Ectodermal cell (in vitro differentiated cells): Measurements from ENCODE around the gene SMG1.

Experiments used
- H3K27ac ChIP-seq: 2 replicates; pipeline ENCODE4 v1.7.0; 2013; ENCODE audit warnings: mild to moderate bottlenecking, low read depth, low read length; ENCODE audit not compliant: insufficient read depth, poor library complexity, severe bottlenecking
- H3K27me3 ChIP-seq: 2 replicates; pipeline ENCODE4 v1.7.0; 2013; ENCODE audit warnings: mild to moderate bottlenecking, low read length; ENCODE audit not compliant: insufficient read depth, control insufficient read depth, poor library complexity, severe bottlenecking
- H3K36me3 ChIP-seq: one replicate; pipeline ENCODE4 v1.7.0; 2013; ENCODE audit warnings: low read length; ENCODE audit not compliant: control insufficient read depth, insufficient read depth
- H3K4me1 ChIP-seq: one replicate; pipeline ENCODE4 v1.7.0; 2013; ENCODE audit warnings: low read length; ENCODE audit not compliant: control insufficient read depth, insufficient read depth
- H3K4me3 ChIP-seq: 2 replicates; pipeline ENCODE4 v1.7.0; 2013; ENCODE audit warnings: low read depth, low read length, control low read depth; ENCODE audit not compliant: insufficient read depth
- H3K9me3 ChIP-seq: 2 replicates; pipeline ENCODE4 v1.7.0; 2013; ENCODE audit warnings: mild to moderate bottlenecking, low read length, moderate library complexity; ENCODE audit not compliant: control insufficient read depth
- WGBS, 2 experiments: methylation state at CpG; one replicate each; pipeline ENCODE4 v1.1.7; 2013; ENCODE audit warnings: missing lambda C conversion rate in 2 of 2; 5-methylcytosine and 5-hydroxymethylcytosine counted together

SMG1 gene

GRCh38 chr16:18832613-18833012 lies 93.6 kb downstream of the SMG1 start:
- Histone ChIP-seq H3K4me1 (no peaks in the 10 kb centered on the region), H3K36me3 (peaks cover 66% of the 10 kb centered on the region), H3K9me3 (no peaks in the 10 kb centered on the region), H3K27me3 (no peaks in the 10 kb centered on the region), H3K4me3 (no peak overlapping the region), H3K27ac (no peak overlapping the region)
- WGBS, 2 experiments: 97% methylated on average over 4 to 7 of the region's 8 CpGs

GRCh38 chr16:18832006-18832405 lies 94.2 kb downstream of the SMG1 start:
- no peaks in the 10 kb centered on the region for H3K9me3 ChIP-seq
- no peak overlapping the region for H3K27ac ChIP-seq
- peaks cover 60% of the 10 kb centered on the region for H3K36me3 ChIP-seq
- no peak overlapping the region for H3K4me3 ChIP-seq
- H3K4me1 ChIP-seq: no peaks in the 10 kb centered on the region
- 81 to 93% methylated on average over 2 of the region's 2 CpGs for whole genome bisulfite sequencing, 2 experiments
- no peaks in the 10 kb centered on the region for H3K27me3 ChIP-seq

- Histone ChIP-seq H3K27me3 (no peaks in the 10 kb centered on the region), H3K27ac (no peak overlapping the region), H3K36me3 (peaks cover 36% of the 10 kb centered on the region), H3K4me1 (no peaks in the 10 kb centered on the region), H3K9me3 (no peaks in the 10 kb centered on the region), H3K4me3 (no peak overlapping the region)
- WGBS, 2 experiments: 96 to 98% methylated on average over 6 of the region's 6 CpGs
These were observed 97.0 kb downstream of the SMG1 start for GRCh38 chr16:18829251-18829650.

GRCh38 chr16:18827890-18828289 lies 98.3 kb downstream of the SMG1 start:
- Histone ChIP-seq H3K36me3 (peaks cover 28% of the 10 kb centered on the region), H3K27me3 (no peaks in the 10 kb centered on the region), H3K27ac (no peak overlapping the region), H3K4me1 (no peaks in the 10 kb centered on the region), H3K4me3 (no peak overlapping the region), H3K9me3 (no peaks in the 10 kb centered on the region)
- 83 to 84% methylated on average over 4 of the region's 4 CpGs for WGBS, 2 experiments

- H3K9me3 ChIP-seq: no peaks in the 10 kb centered on the region
- no peaks in the 10 kb centered on the region for H3K27me3 ChIP-seq
- no peak overlapping the region for H3K4me3 ChIP-seq
- 95 to 96% methylated on average over 3 of the region's 3 CpGs for WGBS, 2 experiments
- no peak overlapping the region for H3K27ac ChIP-seq
- H3K36me3 ChIP-seq: peaks cover 45% of the 10 kb centered on the region
- no peaks in the 10 kb centered on the region for H3K4me1 ChIP-seq
These were observed 109.9 kb downstream of the SMG1 start for GRCh38 chr16:18816286-18816685.

- no peaks in the 10 kb centered on the region for H3K27me3 ChIP-seq
- 93% methylated on average over 2 to 3 of the region's 3 CpGs for WGBS, 2 experiments
- peaks cover 55% of the 10 kb centered on the region for H3K36me3 ChIP-seq
- no peak overlapping the region for H3K4me3 ChIP-seq
- H3K4me1 ChIP-seq: no peaks in the 10 kb centered on the region
- no peak overlapping the region for H3K27ac ChIP-seq
- no peaks in the 10 kb centered on the region for H3K9me3 ChIP-seq
These were observed 114.3 kb downstream of the SMG1 start for GRCh38 chr16:18811925-18812324.

- peaks cover under 1% of the 10 kb centered on the region for H3K4me1 ChIP-seq
- H3K36me3 ChIP-seq: peaks cover 41% of the 10 kb centered on the region
- 96 to 97% methylated on average over 13 of the region's 13 CpGs for WGBS, 2 experiments
- H3K27me3 ChIP-seq: no peaks in the 10 kb centered on the region
- no peaks in the 10 kb centered on the region for H3K9me3 ChIP-seq
- H3K27ac ChIP-seq: no peak overlapping the region
- H3K4me3 ChIP-seq: no peak overlapping the region
These were observed 117.0 kb downstream of the SMG1 start for GRCh38 chr16:18809165-18809564.

GRCh38 chr16:18805257-18805773 lies 120.9 kb downstream of the SMG1 start:
- Histone ChIP-seq H3K4me1 (peaks cover 11% of the 10 kb centered on the region), H3K4me3 (no peak overlapping the region), H3K27ac (no peak overlapping the region), H3K36me3 (peaks cover 23% of the 10 kb centered on the region), H3K27me3 (no peaks in the 10 kb centered on the region), H3K9me3 (no peaks in the 10 kb centered on the region)
- 39 to 41% methylated on average over 2 of the region's 2 CpGs for WGBS, 2 experiments

GRCh38 chr16:18804540-18804939 lies 121.7 kb downstream of the SMG1 start:
- Histone ChIP-seq H3K4me3 (no peak overlapping the region), H3K27me3 (no peaks in the 10 kb centered on the region), H3K4me1 (peaks cover 11% of the 10 kb centered on the region), H3K9me3 (no peaks in the 10 kb centered on the region), H3K36me3 (peaks cover 17% of the 10 kb centered on the region), H3K27ac (no peak overlapping the region)
- 36 to 39% methylated on average over 3 of the region's 3 CpGs for WGBS, 2 experiments

GRCh38 chr16:18803569-18804462 lies 122.4 kb downstream of the SMG1 start:
- H3K27ac ChIP-seq: no peak overlapping the region
- WGBS, 2 experiments: 88 to 92% methylated on average over 4 to 5 of the region's 5 CpGs
- no peaks in the 10 kb centered on the region for H3K27me3 ChIP-seq
- H3K36me3 ChIP-seq: peaks cover 10% of the 10 kb centered on the region
- H3K4me3 ChIP-seq: no peak overlapping the region
- H3K4me1 ChIP-seq: peaks cover 15% of the 10 kb centered on the region
- H3K9me3 ChIP-seq: no peaks in the 10 kb centered on the region
